ENCODE results near the gene KHSRP. TPM values are rescaled to one million over a fixed set of nuclear protein-coding genes. Genes with fewer than 3 reads are reported as not detected.
A peak's percentile ranks its signal among the peaks of the same experiment; 100 is the strongest.

KHSRP gene
- total RNA-seq, 1 experiment from 2014 or later = 671 TPM

DNA sequence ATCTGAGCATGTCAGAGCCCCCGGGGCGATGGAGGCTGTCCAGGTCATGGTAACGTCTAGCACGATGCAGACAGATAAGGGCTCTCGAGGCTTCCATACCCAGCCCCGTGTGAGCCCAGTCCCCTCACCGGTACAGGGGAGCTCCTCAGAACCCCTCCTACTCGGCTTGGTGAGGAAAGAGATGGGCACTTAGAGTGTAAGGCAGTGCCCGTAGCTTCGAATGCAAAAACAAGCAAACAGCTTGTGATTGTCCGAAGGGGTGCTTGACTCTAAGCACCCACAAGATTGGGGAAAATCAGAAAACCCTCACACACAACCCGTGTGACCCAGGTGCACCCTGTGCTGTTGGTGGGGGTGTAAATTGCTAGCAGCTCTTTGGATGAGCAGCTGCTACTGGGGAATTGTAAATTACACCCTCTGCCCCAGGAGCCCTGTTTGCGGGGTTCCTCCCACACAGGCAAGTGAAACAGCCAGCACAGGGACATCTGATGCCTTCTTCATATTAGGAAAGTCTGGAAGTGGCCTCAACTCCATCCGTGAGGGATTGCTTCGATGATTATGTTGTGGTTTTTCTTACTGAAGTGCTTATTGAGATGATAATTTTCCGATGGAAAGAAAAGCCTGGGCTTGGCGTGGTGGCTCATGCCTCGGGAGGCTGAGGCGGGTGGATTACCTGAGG lies 48.0 kb downstream of the KHSRP start:
- intact Hi-C loops (cut with micrococcal nuclease; ENCODE audit: unreplicated experiment) = loop anchor here (5.0 kb wide), 1 partner anchor 486 kb away; no protein-coding TSS in a partner anchor
- CTCF ChIA-PET = interaction anchor here (0.6 kb wide), 1 partner anchor 258 kb away, joined by 15 read pairs; no protein-coding TSS in a partner anchor
- TF ChIP-seq EZH2 (IDR thresholded peaks at IDR 0.05; ENCODE audit: borderline replicate concordance, low read depth, low read length, poor library complexity, severe bottlenecking) = no peak
- TF ChIP-seq, protein P1, sequence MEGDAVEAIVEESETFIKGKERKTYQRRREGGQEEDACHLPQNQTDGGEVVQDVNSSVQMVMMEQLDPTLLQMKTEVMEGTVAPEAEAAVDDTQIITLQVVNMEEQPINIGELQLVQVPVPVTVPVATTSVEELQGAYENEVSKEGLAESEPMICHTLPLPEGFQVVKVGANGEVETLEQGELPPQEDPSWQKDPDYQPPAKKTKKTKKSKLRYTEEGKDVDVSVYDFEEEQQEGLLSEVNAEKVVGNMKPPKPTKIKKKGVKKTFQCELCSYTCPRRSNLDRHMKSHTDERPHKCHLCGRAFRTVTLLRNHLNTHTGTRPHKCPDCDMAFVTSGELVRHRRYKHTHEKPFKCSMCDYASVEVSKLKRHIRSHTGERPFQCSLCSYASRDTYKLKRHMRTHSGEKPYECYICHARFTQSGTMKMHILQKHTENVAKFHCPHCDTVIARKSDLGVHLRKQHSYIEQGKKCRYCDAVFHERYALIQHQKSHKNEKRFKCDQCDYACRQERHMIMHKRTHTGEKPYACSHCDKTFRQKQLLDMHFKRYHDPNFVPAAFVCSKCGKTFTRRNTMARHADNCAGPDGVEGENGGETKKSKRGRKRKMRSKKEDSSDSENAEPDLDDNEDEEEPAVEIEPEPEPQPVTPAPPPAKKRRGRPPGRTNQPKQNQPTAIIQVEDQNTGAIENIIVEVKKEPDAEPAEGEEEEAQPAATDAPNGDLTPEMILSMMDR (conservative IDR thresholded peaks at IDR 0.05; ENCODE audit: low read depth, low read length) = no peak
- H3K9me3 ChIP-seq (ENCODE audit: low read depth, low read length, poor library complexity, severe bottlenecking) = no peaks in the 10 kb centered on the region
- peaks cover 27% of the 10 kb centered on the region for H3K36me3 ChIP-seq (ENCODE audit: insufficient read depth, low read length, poor library complexity, severe bottlenecking)
- peaks cover 12% of the 10 kb centered on the region for H3K4me1 ChIP-seq (ENCODE audit: insufficient read depth, low read length, poor library complexity, severe bottlenecking)
- no peak overlapping the region for H3K27ac ChIP-seq (ENCODE audit: low read depth, low read length, poor library complexity, severe bottlenecking)
- DNase-seq (ENCODE audit: low spot score) = no peak
- no peak overlapping the region for H3K4me3 ChIP-seq (ENCODE audit: low read depth, low read length, poor library complexity, severe bottlenecking)
- POLR2A ChIA-PET (ENCODE audit: low non-redundant PET) = no interaction called here
- no TSS peak for BruUV-seq (replicated peaks)
- no peaks in the 10 kb centered on the region for H3K27me3 ChIP-seq (replicated peaks; ENCODE audit: insufficient read depth, low read depth, low read length, poor library complexity)

DNA sequence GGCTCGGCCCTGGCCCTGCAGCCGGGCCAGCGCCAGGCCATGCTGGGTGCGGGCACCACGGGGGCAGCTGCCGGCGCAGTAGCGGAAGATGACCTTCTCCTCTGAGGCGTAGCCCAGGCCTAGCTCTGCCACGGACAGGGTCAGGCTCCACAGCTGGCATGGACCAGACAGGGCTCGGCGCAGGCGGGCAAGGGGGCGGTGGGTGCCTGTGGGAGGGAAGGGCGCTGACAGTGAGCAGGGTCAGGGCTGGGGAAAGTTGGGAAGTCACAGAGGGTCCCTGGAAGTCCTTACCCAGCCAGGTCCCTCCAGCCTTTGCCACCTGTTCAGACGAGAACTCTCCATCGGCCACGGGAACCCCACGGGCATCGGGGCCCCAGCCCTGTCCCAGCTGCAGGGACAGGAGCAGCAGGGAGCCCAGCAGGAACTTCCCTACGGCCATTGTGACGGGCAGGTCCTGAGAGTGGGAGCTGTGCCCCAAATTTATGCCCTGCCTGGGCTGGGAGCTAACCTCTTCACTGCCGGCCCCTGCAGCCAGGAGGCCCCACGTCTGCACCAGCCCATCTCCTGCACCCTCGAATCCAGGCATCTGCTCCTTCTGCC lies 49.1 kb downstream of the KHSRP start, which contains the start of gene PSPN:
Gene PSPN, minus strand, starts transcription at position 523 of the 600 bp plus-strand sequence. Its CDS starts 84 bp downstream, at position 439.
- no peaks in the 10 kb centered on the region for H3K27me3 ChIP-seq (replicated peaks; ENCODE audit: insufficient read depth, low read depth, low read length, poor library complexity)
- TF ChIP-seq, protein P1 (conservative IDR thresholded peaks at IDR 0.05; ENCODE audit: low read depth, low read length) = no peak
- TF ChIP-seq EZH2 (IDR thresholded peaks at IDR 0.05; ENCODE audit: borderline replicate concordance, low read depth, low read length, poor library complexity, severe bottlenecking) = no peak
- no peaks in the 10 kb centered on the region for H3K9me3 ChIP-seq (ENCODE audit: low read depth, low read length, poor library complexity, severe bottlenecking)
- no peak within 1 kb of the TSS for H3K4me3 ChIP-seq (ENCODE audit: low read depth, low read length, poor library complexity, severe bottlenecking)
- intact Hi-C loops (cut with micrococcal nuclease; ENCODE audit: unreplicated experiment) = loop anchor here (5.0 kb wide), 1 partner anchor 487 kb away; no protein-coding TSS in a partner anchor
- peaks cover 12% of the 10 kb centered on the region for H3K4me1 ChIP-seq (ENCODE audit: insufficient read depth, low read length, poor library complexity, severe bottlenecking)
- ChIA-PET POLR2A (ENCODE audit: low non-redundant PET) (no interaction called here), CTCF (no interaction called here)
- no peak for DNase-seq (ENCODE audit: low spot score)
- no TSS peak for BruUV-seq (replicated peaks)
- peaks cover 15% of the 10 kb centered on the region for H3K36me3 ChIP-seq (ENCODE audit: insufficient read depth, low read length, poor library complexity, severe bottlenecking)
- peak within 1 kb of the TSS; percentile 10 for H3K27ac ChIP-seq (ENCODE audit: low read depth, low read length, poor library complexity, severe bottlenecking)

DNA sequence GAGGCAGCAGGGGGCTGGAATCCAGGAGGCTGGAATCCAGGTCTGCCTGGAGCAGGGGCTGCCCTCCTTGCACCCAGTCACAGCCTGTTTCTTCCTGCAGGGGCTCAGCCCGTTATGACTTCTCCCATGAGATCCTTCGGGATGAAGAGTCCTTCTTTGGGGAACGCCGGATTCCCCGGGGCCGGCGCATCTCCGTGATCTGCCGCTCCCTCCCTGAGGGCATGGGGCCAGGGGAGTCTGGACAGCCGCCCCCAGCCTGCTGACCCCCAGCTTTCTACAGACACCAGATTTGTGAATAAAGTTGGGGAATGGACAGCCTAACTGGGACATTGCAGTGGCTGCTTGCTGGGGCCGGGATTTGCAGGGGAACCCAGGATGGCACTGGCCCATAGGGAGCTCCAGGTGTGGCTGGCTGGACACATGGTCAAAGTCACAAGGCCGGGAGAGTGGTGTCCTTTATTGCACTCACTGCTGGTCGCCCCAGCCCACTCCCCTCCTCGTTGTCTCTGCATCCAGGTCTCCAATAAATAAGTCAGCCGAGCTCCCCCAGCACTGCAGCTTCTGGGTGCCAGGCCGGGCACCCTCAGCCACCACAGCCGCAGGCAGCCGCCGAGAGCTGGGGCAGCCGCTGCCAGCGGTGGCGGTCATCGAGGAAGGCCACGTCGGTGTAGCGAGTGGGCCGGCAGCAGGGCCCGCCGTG lies 49.8 kb downstream of the KHSRP start:
- Histone ChIP-seq H3K36me3 (ENCODE audit: insufficient read depth, low read length, poor library complexity, severe bottlenecking) (peaks cover 9% of the 10 kb centered on the region), H3K4me1 (ENCODE audit: insufficient read depth, low read length, poor library complexity, severe bottlenecking) (peaks cover 12% of the 10 kb centered on the region), H3K9me3 (ENCODE audit: low read depth, low read length, poor library complexity, severe bottlenecking) (no peaks in the 10 kb centered on the region), H3K27ac (ENCODE audit: low read depth, low read length, poor library complexity, severe bottlenecking) (peak overlapping the region; percentile 10), H3K4me3 (ENCODE audit: low read depth, low read length, poor library complexity, severe bottlenecking) (no peak overlapping the region), H3K27me3 (replicated peaks; ENCODE audit: insufficient read depth, low read depth, low read length, poor library complexity) (no peaks in the 10 kb centered on the region)
- ChIA-PET POLR2A (ENCODE audit: low non-redundant PET) (no interaction called here), CTCF (no interaction called here)
- intact Hi-C loops (cut with micrococcal nuclease; ENCODE audit: unreplicated experiment) = loop anchor here (5.0 kb wide), 2 partner anchors 47 to 487 kb away; partner anchors contain the start of gene KHSRP
- BruUV-seq (replicated peaks) = no TSS peak
- TF ChIP-seq EZH2 (IDR thresholded peaks at IDR 0.05; ENCODE audit: borderline replicate concordance, low read depth, low read length, poor library complexity, severe bottlenecking) = no peak
- TF ChIP-seq, protein P1 (conservative IDR thresholded peaks at IDR 0.05; ENCODE audit: low read depth, low read length) = no peak
- no peak for DNase-seq (ENCODE audit: low spot score)

All from A673 (cell line).